A549 (cell line): ENCODE measurements around the gene SCGB1D2. TPM values are rescaled to one million over a fixed set of nuclear protein-coding genes. Genes with fewer than 3 reads are reported as not detected.
A peak's percentile ranks its signal among the peaks of the same experiment; 100 is the strongest.

Source experiments
- ATAC-seq, 2 experiments: fragments of 200-7000 bp in 1 of 2; fragments of >200 bp in 1 of 2; cut with Nextera tagmentation in 1 of 2; cut with Tn5 transposase in 1 of 2; 3 replicates each; pipeline versions ENCODE4 v1.8.0 to v1.9.1; 2018 to 2020; ENCODE audit warnings: mild to moderate bottlenecking in 1 of 2, moderate library complexity in 1 of 2
- CTCF ChIA-PET: fragments of 300-600 bp; sonication (Branson Sonifier 250); formaldehyde crosslinking; extraction: SDS; loops from one replicate; lab custom pipeline; 2021; ENCODE audit warnings: antibody characterized with exemption, inconsistent platforms; lab: Yijun Ruan, JAX
- POLR2A ChIA-PET: fragments of 350-600 bp; formaldehyde crosslinking; extraction: SDS; loops from one replicate; lab custom pipeline; 2021; ENCODE audit warnings: antibody characterized with exemption, inconsistent platforms; lab: Yijun Ruan, JAX
- DNase-seq, 2 experiments: peaks; one replicate each; pipeline versions ENCODE4 v3.0.0 to v3.0.0-alpha.2; 2011 to 2016; ENCODE audit warnings: low read depth in 1 of 2, low spot score in 1 of 2
- FAIRE-seq: peaks from 2 replicates; lab custom pipeline; 2011; peaks lifted over from hg19 to GRCh38; lab: Jason Lieb, UNC
- H3K27ac ChIP-seq, 2 experiments: fragments of >200 bp; sonication (Bioruptor Twin); formaldehyde crosslinking; 3 replicates each; pipeline ENCODE4 v1.5.1; 2016 to 2017
- H3K4me1 ChIP-seq: fragments of >200 bp; sonication (Bioruptor Twin); formaldehyde crosslinking; 3 replicates; pipeline ENCODE4 v1.6.1; 2016
- H3K4me2 ChIP-seq: fragments of >200 bp; sonication (Bioruptor Twin); formaldehyde crosslinking; 3 replicates; pipeline ENCODE4 v1.6.1; 2016
- H3K4me3 ChIP-seq: fragments of >200 bp; sonication (Bioruptor Twin); formaldehyde crosslinking; 3 replicates; pipeline ENCODE4 v1.5.1; 2016
- H3K9me3 ChIP-seq: fragments of >200 bp; sonication (Bioruptor Twin); formaldehyde crosslinking; 3 replicates; pipeline ENCODE4 v1.6.1; 2016
- CHD2 ChIP-seq: fragments of 150-350 bp; IDR thresholded peaks from 2 replicates; pipeline ENCODE4 v1.6.1; 2014; ENCODE audit warnings: low read length; ENCODE audit not compliant: partially characterized antibody
- EHF ChIP-seq: fragments of 250-450 bp; sonication (Bioruptor Pico); IDR thresholded peaks from 2 replicates; pipeline ENCODE4 v1.5.0; 2020; ENCODE audit warnings: mild to moderate bottlenecking
- ESRRA ChIP-seq: fragments of 150-350 bp; IDR thresholded peaks from 2 replicates; pipeline ENCODE4 v1.6.1; 2014; ENCODE audit warnings: mild to moderate bottlenecking, low read length, borderline replicate concordance
- FOSL2 ChIP-seq, 2 experiments: fragments of 450-650 bp in 1 of 2; fragments of >200 bp in 1 of 2; sonication (Bioruptor Twin) in 1 of 2; formaldehyde crosslinking; IDR thresholded peaks; 2 replicates each; pipeline versions ENCODE4 v1.5.0 to v1.6.1; 2016 to 2020; ENCODE audit warnings: mild to moderate bottlenecking in 1 of 2, moderate library complexity in 1 of 2
- FOXS1 ChIP-seq: fragments of 250-450 bp; sonication (Bioruptor Pico); IDR thresholded peaks from 2 replicates; pipeline ENCODE4 v1.5.0; 2020; ENCODE audit warnings: mild to moderate bottlenecking, moderate library complexity
- HOXB13 ChIP-seq: fragments of 250-450 bp; sonication (Bioruptor Pico); IDR thresholded peaks from 2 replicates; pipeline ENCODE4 v1.5.0; 2020; ENCODE audit warnings: low read depth, mild to moderate bottlenecking, moderate library complexity
- JUN ChIP-seq, 2 experiments: fragments of >200 bp; sonication (Bioruptor Twin); formaldehyde crosslinking; IDR thresholded peaks; 2 replicates in 1 of 2; 3 replicates in 1 of 2; pipeline ENCODE4 v1.6.1; 2016 to 2017
- JUNB ChIP-seq: fragments of >200 bp; sonication (Bioruptor Twin); formaldehyde crosslinking; IDR thresholded peaks from 2 replicates; pipeline ENCODE4 v1.6.1; 2016
- KDM5A ChIP-seq: fragments of 200-600 bp; sonication (generic); IDR thresholded peaks from 2 replicates; pipeline ENCODE4 v1.6.1; 2016; ENCODE audit warnings: antibody characterized with exemption, mild to moderate bottlenecking
- MAFK ChIP-seq: fragments of 450-650 bp; IDR thresholded peaks from 2 replicates; pipeline ENCODE4 v1.6.1; 2014; ENCODE audit not compliant: partially characterized antibody
- POLR2A ChIP-seq: IDR thresholded peaks from 2 replicates; pipeline ENCODE4 v1.6.1; 2012; ENCODE audit warnings: mild to moderate bottlenecking, low read length
- RAD21 ChIP-seq, 2 experiments: fragments of >200 bp in 1 of 2; sonication (Bioruptor Twin) in 1 of 2; formaldehyde crosslinking in 1 of 2; IDR thresholded peaks in 1 of 2; conservative IDR thresholded peaks in 1 of 2; 2 replicates in 1 of 2; 3 replicates in 1 of 2; pipeline ENCODE4 v1.6.1; 2012 to 2018; ENCODE audit warnings: inconsistent platforms in 1 of 2
- SMC3 ChIP-seq: fragments of >200 bp; sonication (Bioruptor Twin); formaldehyde crosslinking; IDR thresholded peaks from 3 replicates; pipeline ENCODE4 v1.6.1; 2018; ENCODE audit warnings: inconsistent platforms
- TFCP2L1 ChIP-seq: fragments of 250-450 bp; sonication (Bioruptor Pico); IDR thresholded peaks from 2 replicates; pipeline ENCODE4 v1.5.0; 2021; ENCODE audit warnings: mild to moderate bottlenecking
- ZFP36 ChIP-seq: fragments of 450-650 bp; IDR thresholded peaks from 2 replicates; pipeline ENCODE4 v1.6.1; 2014; ENCODE audit warnings: borderline replicate concordance; ENCODE audit not compliant: partially characterized antibody
- ZSCAN20 ChIP-seq: fragments of 250-450 bp; sonication (Bioruptor Pico); IDR thresholded peaks from 2 replicates; pipeline ENCODE4 v1.8.0; 2022; ENCODE audit warnings: mild to moderate bottlenecking, moderate library complexity
- WGBS: methylation state at CpG from one replicate; pipeline ENCODE4 v1.1.6; 2017; ENCODE audit errors: missing lambda C conversion rate; 5-methylcytosine and 5-hydroxymethylcytosine counted together
- polyA plus RNA-seq, 4 experiments: library from polyadenylated mRNA; depleted of rRNA in 3 of 4; stranded (reverse); fragments of >200 nt; fragmentation: RNase III in 1 of 4; extraction: RNeasy Plus Mini Kit Qiagen cat#74134 plus additional on column Dnase treatment in 1 of 4; gene quantifications; 2 replicates in 3 of 4; 3 replicates in 1 of 4; pipeline ENCODE4 v1.2.3, GENCODE V29; 2011 to 2017
- TF ChIP-seq, protein P1 (sequence below): fragments of >200 bp; sonication (Bioruptor Twin); formaldehyde crosslinking; IDR thresholded peaks from 3 replicates; pipeline ENCODE4 v1.5.1; 2016
- TF ChIP-seq, protein P2 (sequence below): fragments of >200 bp; sonication (Bioruptor Twin); formaldehyde crosslinking; IDR thresholded peaks from 2 replicates; pipeline ENCODE4 v1.6.1; 2016
- TF ChIP-seq, protein P3 (sequence below): fragments of 200-600 bp; sonication (generic); IDR thresholded peaks from 2 replicates; pipeline ENCODE4 v1.6.1; 2016; ENCODE audit warnings: antibody characterized with exemption, mild to moderate bottlenecking, moderate library complexity
- TF ChIP-seq, protein P4 (sequence below): fragments of >200 bp; sonication (Bioruptor Twin); formaldehyde crosslinking; IDR thresholded peaks from 3 replicates; pipeline ENCODE4 v1.6.1; 2016

The SCGB1D2 gene
- polyA plus RNA-seq, 2 of the 4 experiments (the other 2 are of a cell fraction): not detected

DNA sequence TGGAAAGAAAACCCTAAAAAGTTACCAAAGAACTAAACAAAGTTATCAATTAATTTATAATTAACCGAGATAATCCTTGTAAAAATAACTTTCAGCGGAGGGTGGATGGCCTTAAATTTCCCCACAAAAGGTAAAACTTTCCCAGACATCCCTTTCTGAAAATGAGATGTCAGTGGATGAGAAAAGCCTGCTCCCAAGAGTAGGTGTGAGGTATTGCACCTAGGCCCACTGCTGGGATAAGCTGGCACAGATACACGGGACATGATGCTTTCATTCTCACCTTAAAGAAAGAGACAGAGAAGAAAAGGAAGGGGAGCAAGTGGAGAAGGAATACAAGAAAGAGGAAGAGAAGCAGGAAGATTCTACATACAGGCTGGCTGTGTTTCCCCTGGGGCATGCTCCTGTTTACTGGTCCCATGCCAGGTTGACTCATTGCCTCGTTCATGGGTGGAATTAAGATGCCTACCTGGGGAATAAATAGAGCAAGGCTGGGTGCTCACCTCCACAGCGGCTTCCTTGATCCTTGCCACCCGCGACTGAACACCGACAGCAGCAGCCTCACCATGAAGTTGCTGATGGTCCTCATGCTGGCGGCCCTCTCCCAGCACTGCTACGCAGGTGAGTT, 27.7 kb downstream of the SCGB1D2 start, which contains the start of gene SCGB2A2:
Gene SCGB2A2 (plus strand): TSS at position 505 of the 625 bp plus-strand sequence. CDS start 59 bp downstream, at position 564.
- ATAC-seq (peak; percentile 57 to 67; a peak in 4 of 6 replicates), DNase-seq (peak in 1 of 2 experiments; percentile 12), FAIRE-seq (no peak)
- POLR2A ChIA-PET: no interaction called here
- Histone ChIP-seq H3K27ac (no peak within 1 kb of the TSS), H3K4me3 (no peak within 1 kb of the TSS), H3K9me3 (no peaks in the 10 kb centered on the region), H3K4me2 (no peak within 1 kb of the TSS), H3K4me1 (no peaks in the 10 kb centered on the region)
- CTCF ChIA-PET: interaction anchor here (0.5 kb wide), 1 partner anchor 299 kb away, joined by 3 read pairs; no protein-coding TSS in a partner anchor
- TF ChIP-seq, protein P1, sequence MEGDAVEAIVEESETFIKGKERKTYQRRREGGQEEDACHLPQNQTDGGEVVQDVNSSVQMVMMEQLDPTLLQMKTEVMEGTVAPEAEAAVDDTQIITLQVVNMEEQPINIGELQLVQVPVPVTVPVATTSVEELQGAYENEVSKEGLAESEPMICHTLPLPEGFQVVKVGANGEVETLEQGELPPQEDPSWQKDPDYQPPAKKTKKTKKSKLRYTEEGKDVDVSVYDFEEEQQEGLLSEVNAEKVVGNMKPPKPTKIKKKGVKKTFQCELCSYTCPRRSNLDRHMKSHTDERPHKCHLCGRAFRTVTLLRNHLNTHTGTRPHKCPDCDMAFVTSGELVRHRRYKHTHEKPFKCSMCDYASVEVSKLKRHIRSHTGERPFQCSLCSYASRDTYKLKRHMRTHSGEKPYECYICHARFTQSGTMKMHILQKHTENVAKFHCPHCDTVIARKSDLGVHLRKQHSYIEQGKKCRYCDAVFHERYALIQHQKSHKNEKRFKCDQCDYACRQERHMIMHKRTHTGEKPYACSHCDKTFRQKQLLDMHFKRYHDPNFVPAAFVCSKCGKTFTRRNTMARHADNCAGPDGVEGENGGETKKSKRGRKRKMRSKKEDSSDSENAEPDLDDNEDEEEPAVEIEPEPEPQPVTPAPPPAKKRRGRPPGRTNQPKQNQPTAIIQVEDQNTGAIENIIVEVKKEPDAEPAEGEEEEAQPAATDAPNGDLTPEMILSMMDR: 0 out of 3 replicates have a peak, but pooled peaks have one; percentile 15
- TF ChIP-seq HOXB13 (no peak), RAD21 (conservative IDR thresholded peaks at IDR 0.05 in 1 of 2, IDR thresholded peaks at IDR 0.05 in 1 of 2) (peak in 1 of 2 experiments; percentile 27; a peak in 1 of 5 replicates)
- WGBS: 26% methylated on average over 6 of the region's 10 CpGs

DNA sequence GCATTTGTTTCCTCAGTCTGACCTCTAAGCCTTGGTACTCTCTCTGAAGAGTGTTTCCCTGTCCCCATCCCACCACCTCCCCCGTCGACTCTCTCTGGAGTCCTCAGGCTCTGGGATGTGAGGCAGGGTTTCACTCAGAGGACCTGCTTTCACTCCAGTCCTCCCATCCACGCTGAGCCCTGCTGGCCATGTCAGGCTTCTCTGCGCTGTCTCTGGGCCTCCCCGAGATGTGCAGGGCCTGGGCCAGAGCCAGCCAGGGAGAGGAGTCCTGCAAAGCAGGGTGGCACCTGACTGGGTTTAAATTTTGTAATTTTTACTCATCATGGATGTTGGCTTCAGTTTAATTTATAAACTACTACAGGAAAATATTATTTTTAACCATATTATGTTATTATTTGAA, 31.2 kb downstream of the SCGB1D2 start:
- Histone ChIP-seq H3K4me1 (no peaks in the 10 kb centered on the region), H3K4me3 (no peak overlapping the region), H3K27ac (no peak overlapping the region), H3K9me3 (no peaks in the 10 kb centered on the region), H3K4me2 (no peak overlapping the region)
- TF ChIP-seq FOXS1 (CRISPR knock-in tag) (no peak), SMC3 (no peak), EHF (no peak), ESRRA (no peak), JUN (IDR thresholded peaks at IDR 0.05) (no peak), JUNB (no peak), KDM5A (no peak), MAFK (no peak), POLR2A (no peak), FOSL2 (IDR thresholded peaks at IDR 0.05) (no peak), FOSL2 (CRISPR knock-in tag; IDR thresholded peaks at IDR 0.05) (no peak), CHD2 (no peak), TFCP2L1 (CRISPR knock-in tag) (no peak), ZFP36 (no peak), ZSCAN20 (CRISPR knock-in tag) (no peak)
- TF ChIP-seq, protein P2, sequence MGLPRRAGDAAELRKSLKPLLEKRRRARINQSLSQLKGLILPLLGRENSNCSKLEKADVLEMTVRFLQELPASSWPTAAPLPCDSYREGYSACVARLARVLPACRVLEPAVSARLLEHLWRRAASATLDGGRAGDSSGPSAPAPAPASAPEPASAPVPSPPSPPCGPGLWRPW: no peak
- TF ChIP-seq, protein P3, sequence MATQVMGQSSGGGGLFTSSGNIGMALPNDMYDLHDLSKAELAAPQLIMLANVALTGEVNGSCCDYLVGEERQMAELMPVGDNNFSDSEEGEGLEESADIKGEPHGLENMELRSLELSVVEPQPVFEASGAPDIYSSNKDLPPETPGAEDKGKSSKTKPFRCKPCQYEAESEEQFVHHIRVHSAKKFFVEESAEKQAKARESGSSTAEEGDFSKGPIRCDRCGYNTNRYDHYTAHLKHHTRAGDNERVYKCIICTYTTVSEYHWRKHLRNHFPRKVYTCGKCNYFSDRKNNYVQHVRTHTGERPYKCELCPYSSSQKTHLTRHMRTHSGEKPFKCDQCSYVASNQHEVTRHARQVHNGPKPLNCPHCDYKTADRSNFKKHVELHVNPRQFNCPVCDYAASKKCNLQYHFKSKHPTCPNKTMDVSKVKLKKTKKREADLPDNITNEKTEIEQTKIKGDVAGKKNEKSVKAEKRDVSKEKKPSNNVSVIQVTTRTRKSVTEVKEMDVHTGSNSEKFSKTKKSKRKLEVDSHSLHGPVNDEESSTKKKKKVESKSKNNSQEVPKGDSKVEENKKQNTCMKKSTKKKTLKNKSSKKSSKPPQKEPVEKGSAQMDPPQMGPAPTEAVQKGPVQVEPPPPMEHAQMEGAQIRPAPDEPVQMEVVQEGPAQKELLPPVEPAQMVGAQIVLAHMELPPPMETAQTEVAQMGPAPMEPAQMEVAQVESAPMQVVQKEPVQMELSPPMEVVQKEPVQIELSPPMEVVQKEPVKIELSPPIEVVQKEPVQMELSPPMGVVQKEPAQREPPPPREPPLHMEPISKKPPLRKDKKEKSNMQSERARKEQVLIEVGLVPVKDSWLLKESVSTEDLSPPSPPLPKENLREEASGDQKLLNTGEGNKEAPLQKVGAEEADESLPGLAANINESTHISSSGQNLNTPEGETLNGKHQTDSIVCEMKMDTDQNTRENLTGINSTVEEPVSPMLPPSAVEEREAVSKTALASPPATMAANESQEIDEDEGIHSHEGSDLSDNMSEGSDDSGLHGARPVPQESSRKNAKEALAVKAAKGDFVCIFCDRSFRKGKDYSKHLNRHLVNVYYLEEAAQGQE: no peak
- TF ChIP-seq, protein P4, sequence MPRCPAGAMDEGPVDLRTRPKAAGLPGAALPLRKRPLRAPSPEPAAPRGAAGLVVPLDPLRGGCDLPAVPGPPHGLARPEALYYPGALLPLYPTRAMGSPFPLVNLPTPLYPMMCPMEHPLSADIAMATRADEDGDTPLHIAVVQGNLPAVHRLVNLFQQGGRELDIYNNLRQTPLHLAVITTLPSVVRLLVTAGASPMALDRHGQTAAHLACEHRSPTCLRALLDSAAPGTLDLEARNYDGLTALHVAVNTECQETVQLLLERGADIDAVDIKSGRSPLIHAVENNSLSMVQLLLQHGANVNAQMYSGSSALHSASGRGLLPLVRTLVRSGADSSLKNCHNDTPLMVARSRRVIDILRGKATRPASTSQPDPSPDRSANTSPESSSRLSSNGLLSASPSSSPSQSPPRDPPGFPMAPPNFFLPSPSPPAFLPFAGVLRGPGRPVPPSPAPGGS: no peak
- POLR2A ChIA-PET: no interaction called here
- DNase-seq: no peak
- ATAC-seq: no peak
- WGBS: 66% methylated on average over 5 of the region's 5 CpGs
- CTCF ChIA-PET: interaction anchor here (0.6 to 0.9 kb wide), 2 partner anchors 15 to 38 kb away, joined by 3 to 4 read pairs; no protein-coding TSS in a partner anchor
- FAIRE-seq: no peak
